Measurements from ENCODE around the gene MDC1. TPM values are rescaled to one million over a fixed set of nuclear protein-coding genes. Genes with fewer than 3 reads are reported as not detected.
"Not testable (repeated sequence)": the region's sequence is repeated elsewhere in the genome, so short reads cannot be mapped to it uniquely, and the experiment has no call there.

MDC1 gene
- total and polyA plus RNA-seq, 2 of the 13 experiments (the other 11 are each of a cell fraction or from before 2014, with no cell fraction given) = 8.4 to 14.0 TPM

DNA sequence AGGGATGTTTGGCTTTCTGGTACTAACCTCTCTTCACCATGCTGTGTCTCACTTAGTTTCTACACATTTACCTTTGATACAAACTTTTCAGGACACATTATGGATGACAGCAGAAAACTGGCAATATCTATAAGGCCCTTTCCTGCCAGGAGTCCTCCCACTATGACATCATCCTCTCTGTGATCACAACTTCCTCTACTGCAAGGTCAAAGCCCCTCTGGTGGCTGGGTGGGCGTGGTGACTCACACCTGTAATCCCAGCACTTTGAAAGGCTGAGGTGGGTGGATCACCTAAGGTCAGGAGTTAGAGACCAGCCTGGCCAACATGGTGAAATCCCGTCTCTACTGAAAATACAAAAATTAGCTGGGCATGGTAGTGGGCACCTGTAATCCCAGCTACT lies 50.8 kb downstream of the MDC1 start:
- H4K20me1 ChIP-seq (ENCODE audit: insufficient read depth, low read length); H3K4me2 ChIP-seq (ENCODE audit: low read depth, low read length); H3K27me3 ChIP-seq (ENCODE audit: control insufficient read depth in 1 of 2, insufficient read depth in 2 of 2, low read length in 2 of 2); H3K9me3 ChIP-seq (ENCODE audit: low read length); intact Hi-C loops (cut with micrococcal nuclease; ENCODE audit: unreplicated experiment); ATAC-seq; BruUV-seq (replicated peaks); H3K9ac ChIP-seq (ENCODE audit: insufficient read depth, low read depth, low read length); POLR2A ChIA-PET; H3K79me2 ChIP-seq (ENCODE audit: insufficient read depth, low read length); H3K4me3 ChIP-seq (replicated peaks in 1 of 3; ENCODE audit: insufficient read depth in 1 of 3, low read depth in 2 of 3, low read length in 3 of 3); CTCF ChIA-PET (ENCODE audit: low intra/inter-chr PET ratio, low total read pairs); H3K27ac ChIP-seq (ENCODE audit: extremely low read length, insufficient read depth, low read length); H2AFZ ChIP-seq (ENCODE audit: low read length); FAIRE-seq; in situ Hi-C loops (cut with HindIII; ENCODE audit: extremely low pct_ligation_motif_present, low pct_unique_long_range_greater_than_20kb); TF ChIP-seq GABPA (IDR thresholded peaks at IDR 0.05; ENCODE audit: low read depth, low read length); ATF7 (CRISPR knock-in tag; IDR thresholded peaks at IDR 0.05): not testable (repeated sequence)
- Histone ChIP-seq H3K36me3 (replicated peaks in 1 of 2; ENCODE audit: control insufficient read depth in 1 of 2, insufficient read depth in 2 of 2, low read length in 2 of 2) (peaks cover 34 to 76% of the 10 kb centered on the region in 2 experiments), H3K4me1 (ENCODE audit: insufficient read depth, low read length) (peaks cover 16% of the 10 kb centered on the region)
- WGBS (ENCODE audit: low lambda C conversion rate) = 81% methylated on average over 2 of the region's 2 CpGs
- DNase-seq (ENCODE audit: low spot score) = peak; percentile 73
- peak; percentile 81 for TF ChIP-seq ZBTB21 (CRISPR knock-in tag; IDR thresholded peaks at IDR 0.05)
- peak; percentile 16; the same call in 1 of the 2 replicates for TF ChIP-seq JUND (CRISPR knock-in tag; IDR thresholded peaks at IDR 0.05)
- TF ChIP-seq, protein P1, sequence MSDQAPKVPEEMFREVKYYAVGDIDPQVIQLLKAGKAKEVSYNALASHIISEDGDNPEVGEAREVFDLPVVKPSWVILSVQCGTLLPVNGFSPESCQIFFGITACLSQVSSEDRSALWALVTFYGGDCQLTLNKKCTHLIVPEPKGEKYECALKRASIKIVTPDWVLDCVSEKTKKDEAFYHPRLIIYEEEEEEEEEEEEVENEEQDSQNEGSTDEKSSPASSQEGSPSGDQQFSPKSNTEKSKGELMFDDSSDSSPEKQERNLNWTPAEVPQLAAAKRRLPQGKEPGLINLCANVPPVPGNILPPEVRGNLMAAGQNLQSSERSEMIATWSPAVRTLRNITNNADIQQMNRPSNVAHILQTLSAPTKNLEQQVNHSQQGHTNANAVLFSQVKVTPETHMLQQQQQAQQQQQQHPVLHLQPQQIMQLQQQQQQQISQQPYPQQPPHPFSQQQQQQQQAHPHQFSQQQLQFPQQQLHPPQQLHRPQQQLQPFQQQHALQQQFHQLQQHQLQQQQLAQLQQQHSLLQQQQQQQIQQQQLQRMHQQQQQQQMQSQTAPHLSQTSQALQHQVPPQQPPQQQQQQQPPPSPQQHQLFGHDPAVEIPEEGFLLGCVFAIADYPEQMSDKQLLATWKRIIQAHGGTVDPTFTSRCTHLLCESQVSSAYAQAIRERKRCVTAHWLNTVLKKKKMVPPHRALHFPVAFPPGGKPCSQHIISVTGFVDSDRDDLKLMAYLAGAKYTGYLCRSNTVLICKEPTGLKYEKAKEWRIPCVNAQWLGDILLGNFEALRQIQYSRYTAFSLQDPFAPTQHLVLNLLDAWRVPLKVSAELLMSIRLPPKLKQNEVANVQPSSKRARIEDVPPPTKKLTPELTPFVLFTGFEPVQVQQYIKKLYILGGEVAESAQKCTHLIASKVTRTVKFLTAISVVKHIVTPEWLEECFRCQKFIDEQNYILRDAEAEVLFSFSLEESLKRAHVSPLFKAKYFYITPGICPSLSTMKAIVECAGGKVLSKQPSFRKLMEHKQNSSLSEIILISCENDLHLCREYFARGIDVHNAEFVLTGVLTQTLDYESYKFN (CRISPR knock-in tag; conservative IDR thresholded peaks at IDR 0.05) = 0 out of 2 replicates have a peak, but pooled peaks have one; percentile 37
- TF ChIP-seq GABPA (CRISPR knock-in tag; IDR thresholded peaks at IDR 0.05; ENCODE audit: low read depth) = peak; percentile 64
- TF ChIP-seq, protein P2, sequence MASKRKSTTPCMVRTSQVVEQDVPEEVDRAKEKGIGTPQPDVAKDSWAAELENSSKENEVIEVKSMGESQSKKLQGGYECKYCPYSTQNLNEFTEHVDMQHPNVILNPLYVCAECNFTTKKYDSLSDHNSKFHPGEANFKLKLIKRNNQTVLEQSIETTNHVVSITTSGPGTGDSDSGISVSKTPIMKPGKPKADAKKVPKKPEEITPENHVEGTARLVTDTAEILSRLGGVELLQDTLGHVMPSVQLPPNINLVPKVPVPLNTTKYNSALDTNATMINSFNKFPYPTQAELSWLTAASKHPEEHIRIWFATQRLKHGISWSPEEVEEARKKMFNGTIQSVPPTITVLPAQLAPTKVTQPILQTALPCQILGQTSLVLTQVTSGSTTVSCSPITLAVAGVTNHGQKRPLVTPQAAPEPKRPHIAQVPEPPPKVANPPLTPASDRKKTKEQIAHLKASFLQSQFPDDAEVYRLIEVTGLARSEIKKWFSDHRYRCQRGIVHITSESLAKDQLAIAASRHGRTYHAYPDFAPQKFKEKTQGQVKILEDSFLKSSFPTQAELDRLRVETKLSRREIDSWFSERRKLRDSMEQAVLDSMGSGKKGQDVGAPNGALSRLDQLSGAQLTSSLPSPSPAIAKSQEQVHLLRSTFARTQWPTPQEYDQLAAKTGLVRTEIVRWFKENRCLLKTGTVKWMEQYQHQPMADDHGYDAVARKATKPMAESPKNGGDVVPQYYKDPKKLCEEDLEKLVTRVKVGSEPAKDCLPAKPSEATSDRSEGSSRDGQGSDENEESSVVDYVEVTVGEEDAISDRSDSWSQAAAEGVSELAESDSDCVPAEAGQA (IDR thresholded peaks at IDR 0.05; ENCODE audit: low read depth) = 0 out of 2 replicates have a peak, but pooled peaks have one; percentile 33
- TF ChIP-seq, protein P2 (CRISPR knock-in tag; IDR thresholded peaks at IDR 0.05; ENCODE audit: borderline replicate concordance) = not testable (repeated sequence)
- peak; percentile 50; the same call in 1 of the 2 replicates for TF ChIP-seq RXRA (CRISPR knock-in tag; IDR thresholded peaks at IDR 0.05)
- TF ChIP-seq, protein P3, sequence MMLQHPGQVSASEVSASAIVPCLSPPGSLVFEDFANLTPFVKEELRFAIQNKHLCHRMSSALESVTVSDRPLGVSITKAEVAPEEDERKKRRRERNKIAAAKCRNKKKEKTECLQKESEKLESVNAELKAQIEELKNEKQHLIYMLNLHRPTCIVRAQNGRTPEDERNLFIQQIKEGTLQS (CRISPR knock-in tag; IDR thresholded peaks at IDR 0.05) = peak; percentile 80
- TF ChIP-seq GABPB1 (CRISPR knock-in tag; IDR thresholded peaks at IDR 0.05) = peak; percentile 46
- peak; percentile 93 for TF ChIP-seq FOSL2 (CRISPR knock-in tag; IDR thresholded peaks at IDR 0.05)
- TF ChIP-seq ATF7 (IDR thresholded peaks at IDR 0.05) = peak; percentile 95
- peak; percentile 54; the same call in 1 of the 2 replicates for TF ChIP-seq ETV5 (CRISPR knock-in tag; IDR thresholded peaks at IDR 0.05; ENCODE audit: borderline replicate concordance)
- peak; percentile 81; the same call in 1 of the 2 replicates for TF ChIP-seq ZNF263 (CRISPR knock-in tag; IDR thresholded peaks at IDR 0.05)

Data from HepG2 (cell line).